ENCODE data around the gene UNKL.

UNKL gene, protein sequence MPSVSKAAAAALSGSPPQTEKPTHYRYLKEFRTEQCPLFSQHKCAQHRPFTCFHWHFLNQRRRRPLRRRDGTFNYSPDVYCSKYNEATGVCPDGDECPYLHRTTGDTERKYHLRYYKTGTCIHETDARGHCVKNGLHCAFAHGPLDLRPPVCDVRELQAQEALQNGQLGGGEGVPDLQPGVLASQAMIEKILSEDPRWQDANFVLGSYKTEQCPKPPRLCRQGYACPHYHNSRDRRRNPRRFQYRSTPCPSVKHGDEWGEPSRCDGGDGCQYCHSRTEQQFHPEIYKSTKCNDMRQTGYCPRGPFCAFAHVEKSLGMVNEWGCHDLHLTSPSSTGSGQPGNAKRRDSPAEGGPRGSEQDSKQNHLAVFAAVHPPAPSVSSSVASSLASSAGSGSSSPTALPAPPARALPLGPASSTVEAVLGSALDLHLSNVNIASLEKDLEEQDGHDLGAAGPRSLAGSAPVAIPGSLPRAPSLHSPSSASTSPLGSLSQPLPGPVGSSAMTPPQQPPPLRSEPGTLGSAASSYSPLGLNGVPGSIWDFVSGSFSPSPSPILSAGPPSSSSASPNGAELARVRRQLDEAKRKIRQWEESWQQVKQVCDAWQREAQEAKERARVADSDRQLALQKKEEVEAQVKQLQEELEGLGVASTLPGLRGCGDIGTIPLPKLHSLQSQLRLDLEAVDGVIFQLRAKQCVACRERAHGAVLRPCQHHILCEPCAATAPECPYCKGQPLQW

DNA sequence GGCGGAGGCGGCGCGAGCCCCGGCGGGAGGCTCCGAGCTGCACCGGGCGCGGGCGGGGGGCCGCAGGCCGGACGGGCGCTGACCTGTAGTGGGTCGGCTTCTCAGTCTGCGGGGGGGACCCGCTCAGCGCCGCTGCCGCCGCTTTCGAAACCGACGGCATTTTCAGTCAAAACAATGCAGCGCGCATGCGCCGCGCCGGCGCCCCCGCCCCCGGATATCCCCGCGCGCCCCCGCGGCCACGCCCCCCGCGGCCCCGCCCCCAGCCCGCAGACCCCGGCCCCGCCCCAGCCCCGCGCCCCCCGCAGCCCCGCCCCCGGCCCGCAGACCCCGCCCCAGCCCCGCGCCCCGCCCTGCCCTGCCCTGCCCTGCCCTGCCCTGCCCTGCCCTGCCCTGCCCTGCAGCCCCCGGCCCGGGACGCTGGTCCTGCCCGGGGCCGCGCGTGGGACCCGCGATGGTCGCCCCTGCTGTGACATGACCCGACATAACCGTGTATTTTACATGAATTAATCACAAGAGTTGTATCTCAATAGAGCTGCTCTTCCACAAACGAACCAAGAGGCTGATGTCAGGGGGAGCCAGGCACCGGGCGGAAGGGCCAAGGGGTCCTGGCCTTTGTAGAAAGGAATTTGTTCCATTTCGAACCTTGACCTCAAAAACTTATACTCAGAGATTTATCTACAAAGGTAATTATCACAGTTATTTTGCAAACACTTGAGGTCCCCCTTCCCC is at the start of gene UNKL:
UNKL (minus strand) TSS at position 173 of the 729 bp plus-strand sequence; CDS start at position 160, 13 bp downstream.
- in situ Hi-C loops (cut with MboI; ENCODE audit: low sequenced_read_pairs), result no loop called here

DNA sequence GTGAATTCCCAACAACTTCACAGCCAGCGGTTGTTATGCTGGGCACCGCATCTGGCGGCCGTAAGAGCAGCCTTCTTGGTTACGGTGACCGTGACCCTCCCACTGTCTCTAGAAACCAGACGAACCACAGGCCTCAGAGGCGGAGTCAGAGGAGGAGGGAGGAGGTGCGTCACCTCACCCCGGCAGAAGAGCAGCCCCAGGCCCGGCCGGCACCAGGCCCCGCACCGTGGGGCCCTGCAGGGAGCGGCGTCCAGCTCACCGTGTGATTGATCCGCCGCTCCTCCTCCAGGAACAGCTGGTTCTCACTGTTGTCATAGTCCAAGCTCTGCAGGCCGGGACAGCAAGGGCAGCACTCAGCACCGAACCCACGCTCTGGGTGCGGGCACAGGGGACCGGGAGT is 46.6 kb upstream of the UNKL start:
- in situ Hi-C loops (cut with MboI; ENCODE audit: low sequenced_read_pairs), result no loop called here

DNA sequence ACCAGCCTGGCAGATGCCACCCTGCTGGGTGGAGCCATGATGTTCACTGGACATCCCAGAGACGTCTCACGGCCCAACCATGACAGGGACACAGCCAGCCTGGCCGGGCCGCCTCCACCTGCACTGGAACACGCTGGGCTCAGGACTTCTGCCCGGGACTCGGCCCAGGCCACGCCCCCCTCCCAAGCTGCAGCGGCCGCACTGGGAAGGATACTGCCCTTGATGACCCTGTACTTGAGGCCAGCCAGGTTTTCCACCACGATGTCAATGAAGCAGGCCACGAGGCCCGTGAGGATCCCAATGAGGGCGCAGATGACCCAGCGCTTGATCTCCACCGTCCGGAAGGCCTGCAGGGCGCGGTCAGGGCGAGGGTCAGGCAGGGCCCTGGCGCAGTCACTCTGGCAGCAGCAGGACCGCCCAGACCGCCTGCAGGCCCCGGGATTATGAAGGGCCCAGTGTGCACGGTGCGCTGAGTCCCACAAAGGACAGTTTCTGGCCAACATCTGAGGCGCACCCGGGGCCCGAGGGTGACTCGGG is 46.2 kb upstream of the UNKL start:
- in situ Hi-C loops (cut with MboI; ENCODE audit: low sequenced_read_pairs), result no loop called here

DNA sequence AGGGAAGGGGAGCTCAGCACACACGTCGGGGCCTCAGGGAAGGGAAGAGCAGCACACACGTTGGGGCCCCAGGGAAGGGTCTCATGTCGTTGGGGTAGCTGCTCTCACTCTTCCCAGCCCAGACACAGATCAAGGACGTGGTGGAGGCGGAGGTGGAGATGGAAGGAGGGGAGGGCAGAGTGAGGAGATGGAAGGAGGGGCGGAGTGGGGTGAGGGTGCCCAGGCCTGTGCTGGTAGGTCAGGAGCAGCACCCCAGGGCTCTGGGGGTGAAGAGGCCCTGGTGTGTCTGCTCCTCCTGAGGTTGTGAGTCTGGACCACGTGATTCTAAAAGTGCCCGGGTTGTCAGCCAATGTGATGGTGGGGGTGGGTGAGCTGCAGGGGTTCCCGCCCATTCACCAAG is 45.5 kb upstream of the UNKL start:
- in situ Hi-C loops (cut with MboI; ENCODE audit: low sequenced_read_pairs), result no loop called here

DNA sequence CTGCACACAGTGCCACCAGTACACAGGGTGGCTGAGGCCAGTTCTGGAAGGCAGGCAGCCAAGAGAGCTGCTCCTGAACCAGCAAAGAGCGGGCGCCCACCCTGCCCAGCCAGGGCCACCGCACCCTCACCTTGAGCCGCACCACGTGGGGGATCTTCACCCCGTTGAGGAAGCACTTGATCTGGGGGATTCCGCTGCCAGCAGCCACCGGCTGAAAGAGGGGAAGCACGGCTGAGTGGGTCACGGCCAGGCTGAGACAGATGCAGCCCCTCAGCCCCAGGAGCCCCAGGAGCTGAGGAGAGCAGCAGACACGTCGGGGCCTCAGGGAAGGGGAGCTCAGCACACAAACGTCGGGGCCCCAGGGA is 44.5 kb upstream of the UNKL start:
- in situ Hi-C loops (cut with MboI; ENCODE audit: low sequenced_read_pairs), result no loop called here

DNA sequence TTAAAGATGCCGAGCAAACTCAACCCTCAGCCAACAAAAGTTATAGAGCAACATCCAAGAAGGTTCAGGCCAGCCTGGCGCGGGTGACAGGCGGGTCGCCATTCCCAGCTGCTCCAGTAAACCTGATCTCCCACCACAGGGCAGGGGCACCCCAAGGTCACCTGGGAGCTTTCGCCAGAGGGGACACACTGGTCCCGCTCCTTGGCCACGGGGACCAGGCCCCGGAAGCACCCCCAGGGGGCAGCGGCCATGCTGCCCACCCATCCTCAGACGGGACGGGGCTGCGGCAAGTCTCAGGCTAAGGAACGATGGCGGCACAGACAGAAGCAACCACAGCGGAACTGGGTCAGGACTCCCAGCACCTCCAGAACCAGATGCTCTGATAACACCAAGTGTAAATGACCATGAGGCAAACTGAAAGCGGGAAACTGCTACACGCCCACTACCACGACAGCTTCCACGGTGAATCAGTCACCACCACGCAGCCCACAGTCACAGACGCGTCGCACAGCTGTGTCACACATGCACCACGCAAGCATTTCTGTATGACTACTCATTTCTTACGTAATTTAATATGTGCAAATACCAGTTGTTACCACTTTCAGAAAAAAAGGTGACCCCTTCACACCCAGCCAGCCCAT is 44.0 kb upstream of the UNKL start:
- in situ Hi-C loops (cut with MboI; ENCODE audit: low sequenced_read_pairs), result no loop called here

DNA sequence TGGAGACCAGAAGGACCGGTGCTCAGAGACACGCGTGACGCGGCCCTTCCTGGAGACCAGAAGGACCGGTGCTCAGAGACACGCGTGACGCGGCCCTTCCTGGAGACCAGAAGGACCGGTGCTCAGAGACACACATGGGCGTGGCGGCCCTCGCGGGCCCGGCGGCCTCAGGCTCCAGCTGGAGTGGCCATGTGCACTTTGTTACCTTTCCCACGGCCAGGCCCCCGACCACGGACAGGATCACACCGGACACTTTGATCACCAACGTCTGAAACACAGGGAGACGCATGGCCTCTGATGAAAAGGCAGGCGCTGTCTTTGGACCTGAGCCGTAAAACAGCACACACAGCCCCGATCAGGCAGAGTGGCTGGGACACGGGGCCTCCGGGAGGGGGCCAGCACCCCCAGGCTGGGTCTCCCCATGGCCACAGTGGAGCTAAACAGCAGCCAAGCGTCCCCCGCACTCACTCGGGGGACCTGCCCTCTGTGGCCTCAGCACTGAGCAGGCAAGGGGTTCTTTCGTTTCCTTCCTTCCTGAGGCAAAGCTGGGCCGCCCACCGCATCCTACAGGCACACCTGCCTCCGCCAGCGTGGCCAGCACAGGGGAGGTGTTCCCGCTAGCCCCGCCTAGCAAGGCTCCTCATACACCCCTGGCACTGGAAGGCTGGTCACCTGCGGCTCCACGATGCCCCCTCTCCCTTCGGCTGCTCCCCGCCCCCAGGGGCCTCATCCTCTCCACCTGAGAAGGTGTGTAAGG is 43.2 kb upstream of the UNKL start:
- in situ Hi-C loops (cut with MboI; ENCODE audit: low sequenced_read_pairs), result no loop called here

DNA sequence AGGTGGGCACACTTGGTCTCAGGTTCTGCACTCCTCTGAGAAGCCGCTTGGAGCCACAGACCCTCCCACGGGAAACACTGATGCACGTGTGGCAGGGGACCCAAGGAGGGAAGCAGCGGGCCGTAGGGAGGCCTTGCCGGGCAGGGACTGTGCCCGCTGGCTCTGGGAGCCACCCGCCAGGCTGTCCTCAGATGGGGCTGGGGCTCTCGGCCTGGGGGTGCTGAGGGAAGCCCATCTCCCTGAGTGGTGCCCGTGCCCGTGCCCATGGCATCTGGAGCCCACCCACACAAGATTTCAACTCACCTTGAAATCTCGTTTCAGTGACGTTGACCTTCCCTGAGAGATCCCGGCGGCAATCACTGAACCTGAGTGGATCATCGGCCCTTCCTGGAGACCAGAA is 42.4 kb upstream of the UNKL start:
- in situ Hi-C loops (cut with MboI; ENCODE audit: low sequenced_read_pairs), result no loop called here

DNA sequence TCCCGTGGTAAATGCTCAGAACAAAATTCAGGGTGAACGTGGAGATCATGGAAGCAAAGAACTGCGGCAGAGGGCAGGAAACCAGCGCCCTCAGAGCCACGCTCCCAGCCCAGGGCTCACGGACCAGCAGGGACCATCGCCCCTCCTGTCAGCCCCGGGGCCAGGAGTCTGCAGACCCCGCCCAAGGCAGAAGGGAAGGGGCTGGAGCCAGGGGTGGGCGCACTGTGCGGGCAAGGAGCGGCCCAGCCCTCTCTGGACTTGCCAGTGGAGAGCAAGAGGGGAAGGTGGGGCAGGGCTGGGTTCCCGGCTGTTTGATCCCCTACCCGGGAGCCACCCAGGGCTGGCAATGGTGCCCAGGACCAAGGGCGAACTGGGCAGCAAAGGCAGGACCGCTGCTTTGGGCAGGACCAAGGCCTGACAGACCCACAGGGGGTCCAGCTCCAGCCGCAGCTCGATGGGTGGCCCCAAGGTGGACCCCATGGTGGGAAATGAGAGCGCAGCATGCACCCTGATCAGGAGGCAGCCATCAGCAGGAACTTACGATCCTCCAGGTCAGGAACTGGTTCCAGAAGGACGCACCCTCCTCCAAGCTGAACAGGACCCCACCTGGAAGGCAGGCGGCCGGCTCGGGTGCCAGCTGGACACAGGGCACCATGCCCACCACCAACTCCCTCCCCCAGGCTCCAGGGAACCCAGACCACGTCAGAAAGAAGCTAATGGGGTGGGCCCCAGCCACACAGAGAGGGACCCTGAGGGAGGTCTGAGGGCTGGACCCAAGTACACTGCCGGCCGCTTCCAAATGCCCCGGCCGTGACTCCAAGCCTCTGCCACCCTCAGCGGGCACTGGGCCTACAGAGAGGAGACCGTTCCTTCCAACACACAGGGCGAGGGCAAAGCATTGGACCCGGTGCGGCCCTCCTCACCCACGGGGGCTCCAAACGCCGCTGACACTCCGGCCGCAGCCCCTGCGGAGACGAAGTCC is 41.0 kb upstream of the UNKL start:
- in situ Hi-C loops (cut with MboI; ENCODE audit: low sequenced_read_pairs), result no loop called here

DNA sequence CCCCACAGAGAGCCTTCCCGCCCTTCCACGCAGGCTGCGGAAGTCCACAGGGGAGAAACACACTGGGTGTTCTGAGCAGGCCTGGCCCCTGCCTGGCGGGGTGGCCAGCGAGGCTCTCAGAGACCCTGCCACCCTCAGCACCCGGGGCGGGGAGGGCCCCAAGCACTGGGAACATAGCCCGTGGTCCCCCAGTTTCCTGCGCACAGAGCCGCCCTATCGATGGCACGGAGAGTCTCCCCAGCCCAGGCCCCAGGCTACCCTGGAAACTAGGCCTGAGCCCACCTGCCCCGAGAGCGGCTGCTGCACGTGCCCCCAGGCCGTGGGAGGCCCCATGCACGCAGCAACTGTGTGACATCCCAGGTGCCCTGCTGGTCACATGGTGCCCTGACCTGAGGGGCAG is 40.1 kb upstream of the UNKL start:
- in situ Hi-C loops (cut with MboI; ENCODE audit: low sequenced_read_pairs), result no loop called here

DNA sequence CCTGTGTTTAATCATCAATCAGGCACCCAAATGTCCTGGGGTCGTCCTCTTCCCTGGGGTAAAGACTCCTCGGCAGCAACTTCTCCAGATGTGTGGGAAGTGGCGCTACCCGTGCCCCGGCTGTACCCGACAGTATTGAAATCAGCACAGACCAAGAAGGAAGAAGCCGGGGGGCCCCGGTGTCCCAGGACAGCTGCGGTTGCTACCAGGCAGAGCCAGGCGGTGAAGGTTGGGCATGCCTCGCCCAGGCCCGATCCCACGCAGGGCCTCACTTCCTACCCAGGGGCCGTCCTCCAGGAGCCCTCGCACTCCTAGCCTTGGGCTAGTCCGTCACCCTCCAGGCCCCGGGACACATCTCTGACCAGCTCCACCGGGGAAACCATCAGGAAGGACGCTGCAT is 38.8 kb upstream of the UNKL start:
- in situ Hi-C loops (cut with MboI; ENCODE audit: low sequenced_read_pairs), result no loop called here

DNA sequence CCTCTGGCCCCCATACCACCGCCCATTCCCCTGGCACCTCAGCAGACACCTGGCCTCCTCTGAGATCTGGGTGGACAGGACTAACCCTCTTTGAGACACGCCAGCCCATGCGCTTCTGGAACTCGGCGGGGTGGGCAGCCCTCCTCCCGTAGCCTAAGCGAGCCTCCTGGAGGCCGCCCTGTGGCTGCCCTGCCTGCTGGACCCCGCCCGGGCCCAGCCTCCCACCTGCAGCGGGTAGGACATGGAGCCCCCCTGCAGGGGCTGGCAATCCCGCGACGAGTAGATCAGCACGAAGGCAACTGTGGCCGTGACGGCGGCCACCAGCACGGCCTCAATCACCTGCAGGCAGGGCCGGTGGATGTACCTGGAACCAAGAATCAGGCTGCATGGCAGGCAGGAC is 38.0 kb upstream of the UNKL start:
- in situ Hi-C loops (cut with MboI; ENCODE audit: low sequenced_read_pairs), result no loop called here

DNA sequence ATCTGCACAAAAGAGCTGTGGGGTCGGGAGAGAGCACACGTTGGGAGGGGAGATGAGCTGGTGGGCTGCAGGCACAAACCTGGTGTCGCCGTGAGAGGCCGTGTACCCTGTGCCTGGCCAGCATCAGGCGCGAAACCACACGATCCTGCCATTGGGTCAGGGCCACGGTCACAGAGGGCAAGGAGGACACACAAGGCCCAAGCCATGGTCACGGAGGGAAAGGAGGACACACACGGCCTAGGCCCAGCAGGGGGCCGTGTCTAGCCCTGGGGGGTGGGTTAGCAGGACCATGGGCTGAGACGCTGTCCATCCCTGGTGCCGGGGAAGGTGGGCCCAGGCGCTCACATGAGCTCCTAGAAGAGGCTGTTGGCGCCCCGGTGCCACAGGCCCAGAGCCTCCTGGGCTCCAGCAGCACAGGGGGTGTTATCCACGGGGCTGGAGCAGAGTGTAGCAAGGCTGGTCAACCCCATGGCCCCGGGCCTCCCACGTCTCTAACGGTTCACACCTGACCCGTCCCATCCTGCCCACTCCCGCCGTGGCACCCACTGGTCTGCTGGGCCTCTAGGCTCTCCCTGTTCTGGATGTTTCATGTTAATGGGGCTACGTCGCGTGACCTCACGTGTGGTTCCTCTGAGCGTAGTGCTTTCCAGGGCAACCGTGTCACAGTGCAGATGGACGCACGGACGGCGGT is 37.3 kb upstream of the UNKL start:
- in situ Hi-C loops (cut with MboI; ENCODE audit: low sequenced_read_pairs), result no loop called here

DNA sequence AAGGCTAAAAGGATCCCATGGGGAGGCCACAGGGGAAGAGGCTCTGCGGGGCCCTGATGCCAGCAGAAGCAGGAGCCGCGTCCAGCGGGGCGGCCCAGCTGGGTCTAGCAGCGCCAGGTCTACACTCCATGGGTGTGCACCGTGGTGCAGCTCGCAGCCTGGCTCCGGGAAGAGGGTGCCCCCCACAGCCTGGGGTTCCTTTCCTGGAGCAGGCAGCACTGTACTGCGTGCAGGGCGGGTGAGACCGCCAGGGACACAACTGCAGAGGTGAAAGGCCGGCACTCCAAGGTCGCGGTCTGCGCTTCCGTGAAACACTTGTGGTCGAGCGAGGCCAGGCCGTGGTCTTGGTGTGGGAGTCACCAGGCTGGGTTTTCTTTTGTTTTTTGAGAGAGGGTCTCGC is 36.3 kb upstream of the UNKL start:
- in situ Hi-C loops (cut with MboI; ENCODE audit: low sequenced_read_pairs), result no loop called here

DNA sequence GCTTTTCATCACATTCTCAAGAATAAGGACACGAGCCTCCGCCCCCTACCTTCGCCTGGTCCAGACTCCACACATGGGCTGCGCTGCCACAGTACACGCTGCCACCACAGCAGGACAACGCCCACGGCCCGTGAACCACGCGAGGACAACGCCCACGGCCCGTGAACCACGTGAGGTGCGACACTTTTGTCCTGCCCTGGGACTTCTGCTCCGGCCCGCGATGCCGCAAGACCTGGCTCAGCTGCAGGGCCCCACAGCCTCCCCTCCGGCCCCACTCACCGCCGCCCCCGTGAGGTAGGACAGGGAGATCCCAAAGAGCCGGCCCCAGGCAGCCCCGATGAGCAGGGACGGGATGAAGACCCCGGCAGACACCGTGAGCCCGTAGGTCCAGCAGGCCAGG is 35.7 kb upstream of the UNKL start:
- in situ Hi-C loops (cut with MboI; ENCODE audit: low sequenced_read_pairs), result no loop called here

DNA sequence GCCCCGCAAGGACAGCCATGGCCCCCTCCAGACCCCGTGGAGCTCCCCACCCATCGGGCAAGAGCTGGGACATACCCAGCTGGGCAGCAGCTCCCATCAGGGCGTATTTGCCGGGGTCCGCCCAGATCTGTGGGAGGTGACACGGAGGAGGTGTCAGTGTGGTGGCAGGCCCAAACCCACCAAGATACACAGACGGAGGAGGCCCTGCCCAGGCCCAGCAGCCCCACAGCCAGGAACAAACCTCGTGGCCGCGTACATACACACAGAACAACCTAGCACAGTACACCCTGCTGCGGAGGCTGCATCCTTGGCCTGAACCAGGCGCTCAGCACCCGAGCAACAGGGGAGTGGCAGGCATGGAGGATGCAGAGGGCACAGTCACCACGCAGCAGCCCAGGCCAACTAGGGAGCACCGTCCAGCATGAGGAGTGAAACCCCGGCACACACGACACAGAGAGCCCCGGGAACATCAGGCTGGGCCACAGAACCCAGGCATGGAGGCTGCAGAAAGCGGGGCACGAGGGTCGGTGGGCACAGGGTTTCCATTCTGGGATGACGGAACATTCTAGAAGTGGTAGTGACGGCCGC is 34.8 kb upstream of the UNKL start:
- in situ Hi-C loops (cut with MboI; ENCODE audit: low sequenced_read_pairs), result no loop called here

DNA sequence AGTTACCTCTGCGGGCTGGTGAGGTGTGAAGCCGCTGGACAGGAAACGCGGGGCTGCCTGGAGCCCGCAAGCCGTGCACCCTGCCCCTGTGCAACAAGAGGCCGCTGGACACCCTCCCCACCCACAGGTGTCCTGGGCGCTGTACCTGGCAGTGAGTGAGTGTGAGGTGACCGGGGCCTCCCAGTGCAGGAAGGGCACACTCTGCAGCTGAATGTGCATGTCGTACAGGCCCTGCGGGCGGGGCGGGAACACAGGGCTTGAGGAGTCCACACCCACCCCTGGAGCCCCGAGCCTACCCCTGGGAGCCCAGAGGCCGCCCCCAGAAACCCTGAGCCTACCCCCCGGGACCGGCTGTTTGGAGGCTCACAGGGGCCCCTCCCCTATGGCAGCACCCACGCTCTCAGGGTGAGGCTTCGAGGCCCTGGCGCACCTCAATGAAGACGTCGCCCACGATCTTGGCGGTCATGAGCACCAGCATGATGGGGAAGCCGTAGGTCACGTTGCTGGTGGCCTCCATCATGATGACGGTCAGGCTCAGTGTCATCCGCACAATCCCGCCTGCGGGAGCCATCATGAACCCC is 34.1 kb upstream of the UNKL start:
- in situ Hi-C loops (cut with MboI; ENCODE audit: low sequenced_read_pairs), result no loop called here

DNA sequence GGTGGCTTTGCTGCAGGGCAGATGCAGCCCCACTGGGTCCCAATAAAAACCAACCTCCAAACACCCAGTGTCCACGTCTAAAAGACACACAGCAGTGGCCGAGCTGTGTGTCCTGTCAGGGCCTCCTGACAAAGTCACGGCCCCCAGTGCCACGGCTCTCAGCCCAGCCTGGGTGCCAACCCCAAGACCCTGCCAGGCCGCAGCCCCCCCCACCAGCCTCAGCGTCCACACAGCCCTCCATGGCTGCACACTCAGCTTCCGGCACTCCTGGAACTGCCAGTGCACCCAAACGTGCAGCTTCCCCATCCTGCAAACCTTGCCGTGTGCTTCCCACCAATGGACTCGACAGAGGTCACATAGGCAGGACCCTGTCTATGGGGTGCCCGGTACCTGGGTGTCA is 33.5 kb upstream of the UNKL start:
- in situ Hi-C loops (cut with MboI; ENCODE audit: low sequenced_read_pairs), result no loop called here
